ENCODE data around the gene HESX1. TPM values are rescaled to one million over a fixed set of nuclear protein-coding genes. Genes with fewer than 3 reads are reported as not detected.

The HESX1 gene
- total and polyA plus RNA-seq, 2 experiments from 2014 or later = 0.58 TPM; not detected in 1

- H4K20me1 ChIP-seq (ENCODE audit: insufficient read depth) = no peaks in the 10 kb centered on the region
- H3K4me1 ChIP-seq (ENCODE audit: insufficient read depth) = no peaks in the 10 kb centered on the region
- no peak overlapping the region for H3K27ac ChIP-seq
- no peak overlapping the region for H2AFZ ChIP-seq
- no peaks in the 10 kb centered on the region for H3K9me3 ChIP-seq (ENCODE audit: low read depth)
- no peak for DNase-seq
- no peak overlapping the region for H3K4me3 ChIP-seq
- no peaks in the 10 kb centered on the region for H3K36me3 ChIP-seq (ENCODE audit: low read depth)
- H3F3A ChIP-seq (ENCODE audit: insufficient read depth) = no peaks in the 10 kb centered on the region
- no peak overlapping the region for H3K4me2 ChIP-seq (ENCODE audit: unreplicated experiment)
- TF ChIP-seq EZH2 (IDR thresholded peaks at IDR 0.05; ENCODE audit: insufficient read depth, poor library complexity, severe bottlenecking) = no peak
- no peak for TF ChIP-seq EZH2phosphoT487 (IDR thresholded peaks at IDR 0.05; ENCODE audit: insufficient read depth, low read depth)
- H3K9me2 ChIP-seq (ENCODE audit: insufficient read depth) = no peaks in the 10 kb centered on the region
- 65 to 67% methylated on average over 8 of the region's 8 CpGs for WGBS, 2 experiments (ENCODE audit: low coverage in 1 of 2, low lambda C conversion rate in 2 of 2, missing lambda C conversion rate in 2 of 2)
- no peak overlapping the region for H3K9ac ChIP-seq
- H3K27me3 ChIP-seq (replicated peaks; ENCODE audit: insufficient read depth) = 0 out of 2 replicates have a peak, but pooled peaks cover 4% of the 10 kb centered on the region
- no peaks in the 10 kb centered on the region for H3K79me2 ChIP-seq (ENCODE audit: insufficient read depth)
- in situ Hi-C loops (cut with MboI) = no loop called here
These were observed 40.7 kb downstream of the HESX1 start for GRCh38 chr3:57158813-57159738.

- TF ChIP-seq EZH2phosphoT487 (IDR thresholded peaks at IDR 0.05; ENCODE audit: insufficient read depth, low read depth) = no peak
- TF ChIP-seq EZH2 (IDR thresholded peaks at IDR 0.05; ENCODE audit: insufficient read depth, poor library complexity, severe bottlenecking) = no peak
- in situ Hi-C loops (cut with MboI) = no loop called here
- no peaks in the 10 kb centered on the region for H4K20me1 ChIP-seq (ENCODE audit: insufficient read depth)
- no peaks in the 10 kb centered on the region for H3K36me3 ChIP-seq (ENCODE audit: low read depth)
- no peak for DNase-seq
- H3K9me3 ChIP-seq (ENCODE audit: low read depth) = no peaks in the 10 kb centered on the region
- 59% methylated on average over 3 of the region's 3 CpGs for WGBS, 2 experiments (ENCODE audit: low coverage in 1 of 2, low lambda C conversion rate in 2 of 2, missing lambda C conversion rate in 2 of 2)
- H3K9me2 ChIP-seq (ENCODE audit: insufficient read depth) = no peaks in the 10 kb centered on the region
- no peak overlapping the region for H3K27ac ChIP-seq
- no peak overlapping the region for H2AFZ ChIP-seq
- no peaks in the 10 kb centered on the region for H3K4me1 ChIP-seq (ENCODE audit: insufficient read depth)
- H3K27me3 ChIP-seq (replicated peaks; ENCODE audit: insufficient read depth) = 0 out of 2 replicates have a peak, but pooled peaks cover 4% of the 10 kb centered on the region
- H3K9ac ChIP-seq = no peak overlapping the region
- no peaks in the 10 kb centered on the region for H3F3A ChIP-seq (ENCODE audit: insufficient read depth)
- no peaks in the 10 kb centered on the region for H3K79me2 ChIP-seq (ENCODE audit: insufficient read depth)
- no peak overlapping the region for H3K4me2 ChIP-seq (ENCODE audit: unreplicated experiment)
- no peak overlapping the region for H3K4me3 ChIP-seq
These were observed 41.5 kb downstream of the HESX1 start for GRCh38 chr3:57158325-57158724.

- Histone ChIP-seq H4K20me1 (ENCODE audit: insufficient read depth) (no peaks in the 10 kb centered on the region), H3K4me3 (no peak overlapping the region), H3F3A (ENCODE audit: insufficient read depth) (no peaks in the 10 kb centered on the region), H3K27me3 (replicated peaks; ENCODE audit: insufficient read depth) (0 out of 2 replicates have a peak, but pooled peaks cover 4% of the 10 kb centered on the region), H3K9me2 (ENCODE audit: insufficient read depth) (no peaks in the 10 kb centered on the region), H3K27ac (no peak overlapping the region), H3K4me1 (ENCODE audit: insufficient read depth) (no peaks in the 10 kb centered on the region), H3K36me3 (ENCODE audit: low read depth) (no peaks in the 10 kb centered on the region), H3K9me3 (ENCODE audit: low read depth) (no peaks in the 10 kb centered on the region), H2AFZ (no peak overlapping the region), H3K9ac (no peak overlapping the region), H3K4me2 (ENCODE audit: unreplicated experiment) (no peak overlapping the region), H3K79me2 (ENCODE audit: insufficient read depth) (no peaks in the 10 kb centered on the region)
- 93% methylated on average over 10 of the region's 10 CpGs for WGBS, 2 experiments (ENCODE audit: low coverage in 1 of 2, low lambda C conversion rate in 2 of 2, missing lambda C conversion rate in 2 of 2)
- in situ Hi-C loops (cut with MboI) = no loop called here
- no peak for DNase-seq
- TF ChIP-seq EZH2phosphoT487 (IDR thresholded peaks at IDR 0.05; ENCODE audit: insufficient read depth, low read depth) (no peak), EZH2 (IDR thresholded peaks at IDR 0.05; ENCODE audit: insufficient read depth, poor library complexity, severe bottlenecking) (no peak)
These were observed 42.2 kb downstream of the HESX1 start for GRCh38 chr3:57157545-57157944.

GRCh38 chr3:57155310-57155643 lies 44.5 kb downstream of the HESX1 start:
- Histone ChIP-seq H3K4me2 (ENCODE audit: unreplicated experiment) (no peak overlapping the region), H3K9me2 (ENCODE audit: insufficient read depth) (no peaks in the 10 kb centered on the region), H2AFZ (no peak overlapping the region), H3K27me3 (replicated peaks; ENCODE audit: insufficient read depth) (0 out of 2 replicates have a peak, but pooled peaks cover 4% of the 10 kb centered on the region), H3K9ac (no peak overlapping the region), H3K27ac (no peak overlapping the region), H3F3A (ENCODE audit: insufficient read depth) (no peaks in the 10 kb centered on the region), H3K4me1 (ENCODE audit: insufficient read depth) (peaks cover 4% of the 10 kb centered on the region; the same call in 1 of the 2 replicates), H3K9me3 (ENCODE audit: low read depth) (no peaks in the 10 kb centered on the region), H3K79me2 (ENCODE audit: insufficient read depth) (no peaks in the 10 kb centered on the region), H3K36me3 (ENCODE audit: low read depth) (no peaks in the 10 kb centered on the region), H3K4me3 (no peak overlapping the region), H4K20me1 (ENCODE audit: insufficient read depth) (no peaks in the 10 kb centered on the region)
- TF ChIP-seq EZH2phosphoT487 (IDR thresholded peaks at IDR 0.05; ENCODE audit: insufficient read depth, low read depth) = no peak
- TF ChIP-seq EZH2 (IDR thresholded peaks at IDR 0.05; ENCODE audit: insufficient read depth, poor library complexity, severe bottlenecking) = no peak
- in situ Hi-C loops (cut with MboI) = no loop called here
- WGBS, 2 experiments (ENCODE audit: low coverage in 1 of 2, low lambda C conversion rate in 2 of 2, missing lambda C conversion rate in 2 of 2) = 82 to 86% methylated on average over 3 of the region's 3 CpGs
- DNase-seq = no peak

Measured in GM23248 (cell line).